Astrocyte (in vitro differentiated cells and primary cell): ENCODE data around the gene SPON2.

Experiments
- CTCF ChIP-seq: IDR thresholded peaks from 2 replicates; pipeline ENCODE4 v1.5.1; 2011; ENCODE audit warnings: low read depth, mild to moderate bottlenecking, inconsistent platforms, low read length, moderate library complexity; ENCODE audit not compliant: insufficient read depth
- EZH2 ChIP-seq: IDR thresholded peaks from 2 replicates; pipeline ENCODE4 v1.6.1; 2012; ENCODE audit warnings: mild to moderate bottlenecking, low read length, inconsistent platforms; ENCODE audit not compliant: insufficient read depth

GRCh38 chr4:1170976-1171310 is 1.4 kb downstream of the SPON2 start:
- TF ChIP-seq CTCF: no peak
- no peak for TF ChIP-seq EZH2
